NB4 (cell line): ENCODE data around the gene EMX1.

Experiments used
- CTCF ChIP-seq: IDR thresholded peaks from one replicate; pipeline ENCODE4 v1.5.1; 2012; ENCODE audit warnings: low read depth, low read length
- TF ChIP-seq, protein P1 (sequence below): IDR thresholded peaks from 2 replicates; pipeline ENCODE4 v1.6.1; 2011; ENCODE audit warnings: low read depth, low read length

GRCh38 chr2:72924353-72925240 lies 7.3 kb downstream of the EMX1 start:
- no peak for TF ChIP-seq CTCF
- TF ChIP-seq, protein P1, sequence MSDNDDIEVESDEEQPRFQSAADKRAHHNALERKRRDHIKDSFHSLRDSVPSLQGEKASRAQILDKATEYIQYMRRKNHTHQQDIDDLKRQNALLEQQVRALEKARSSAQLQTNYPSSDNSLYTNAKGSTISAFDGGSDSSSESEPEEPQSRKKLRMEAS = no peak
